HepG2 (cell line): ENCODE data around the gene TRIM69. TPM values are rescaled to one million over a fixed set of nuclear protein-coding genes. Genes with fewer than 3 reads are reported as not detected.

ENCODE experiments used
- ATAC-seq: fragments of 200-7000 bp; cut with Tn5 transposase; 3 replicates; pipeline ENCODE4 v1.9.1; 2020; ENCODE audit warnings: mild to moderate bottlenecking, moderate library complexity
- BruUV-seq: library from RNA; stranded (reverse); fragments of 400-500 nt; replicated peaks from 2 replicates; lab custom pipeline; 2021; lab: Mats Ljungman, UMichigan
- CTCF ChIA-PET: fragments of 300-600 bp; formaldehyde crosslinking; extraction: SDS; loops from one replicate; lab custom pipeline; 2021; ENCODE audit warnings: low total read pairs, inconsistent platforms, low intra/inter-chr PET ratio; lab: Yijun Ruan, JAX
- POLR2A ChIA-PET: fragments of 350-600 bp; sonication (Branson Sonifier 250); formaldehyde crosslinking; loops from one replicate; lab custom pipeline; 2020; ENCODE audit warnings: antibody characterized with exemption, inconsistent platforms; lab: Yijun Ruan, JAX
- DNase-seq: peaks from one replicate; pipeline ENCODE4 v3.0.0-alpha.2; 2015; ENCODE audit warnings: low spot score
- FAIRE-seq: peaks from 3 replicates; lab custom pipeline; 2011; peaks lifted over from hg19 to GRCh38; lab: Jason Lieb, UNC
- H2AFZ ChIP-seq: one replicate; pipeline ENCODE4 v1.6.1; 2011; ENCODE audit warnings: low read length, inconsistent platforms
- H3K27ac ChIP-seq: fragments of 300-600 bp; 3 replicates; pipeline ENCODE4 v1.8.0; 2011; ENCODE audit warnings: mixed run types, mild to moderate bottlenecking, mixed read lengths, low read length, inconsistent platforms; ENCODE audit not compliant: insufficient read depth; ENCODE audit errors: extremely low read length
- H3K27me3 ChIP-seq, 2 experiments: fragments of 200-600 bp in 1 of 2; 2 replicates in 1 of 2; 3 replicates in 1 of 2; pipeline versions ENCODE4 v1.6.0 to v1.8.0; 2011; ENCODE audit warnings: low read length in 2 of 2, mild to moderate bottlenecking in 2 of 2, moderate library complexity in 2 of 2, inconsistent platforms in 1 of 2; ENCODE audit not compliant: insufficient read depth in 2 of 2, control insufficient read depth in 1 of 2
- H3K36me3 ChIP-seq, 2 experiments: fragments of 200-600 bp in 1 of 2; replicated peaks in 1 of 2; 2 replicates in 1 of 2; 3 replicates in 1 of 2; pipeline versions ENCODE4 v1.5.1 to v1.8.0; 2011; ENCODE audit warnings: low read length in 2 of 2, inconsistent platforms in 1 of 2; ENCODE audit not compliant: insufficient read depth in 2 of 2, control insufficient read depth in 1 of 2
- H3K4me1 ChIP-seq: 2 replicates; pipeline ENCODE4 v1.5.1; 2012; ENCODE audit warnings: low read length, inconsistent platforms; ENCODE audit not compliant: insufficient read depth
- H3K4me2 ChIP-seq: 2 replicates; pipeline ENCODE4 v1.6.0; 2011; ENCODE audit warnings: low read depth, low read length, inconsistent platforms
- H3K4me3 ChIP-seq, 3 experiments: fragments of 200-600 bp in 1 of 3; sonication (generic), shearing (Covaris generic) in 1 of 3; replicated peaks in 1 of 3; 2 replicates each; pipeline ENCODE4 v1.5.1; 2011 to 2016; ENCODE audit warnings: low read length in 3 of 3, inconsistent platforms in 2 of 3, low read depth in 2 of 3, mild to moderate bottlenecking in 2 of 3, control low read depth in 1 of 3, mixed read lengths in 1 of 3; ENCODE audit not compliant: insufficient read depth in 1 of 3
- H3K79me2 ChIP-seq: one replicate; pipeline ENCODE4 v1.6.1; 2011; ENCODE audit warnings: low read length, inconsistent platforms; ENCODE audit not compliant: insufficient read depth
- H3K9ac ChIP-seq: 2 replicates; pipeline ENCODE4 v1.6.0; 2011; ENCODE audit warnings: mild to moderate bottlenecking, low read depth, low read length, inconsistent platforms; ENCODE audit not compliant: insufficient read depth
- H3K9me3 ChIP-seq: 2 replicates; pipeline ENCODE4 v1.5.1; 2012; ENCODE audit warnings: mild to moderate bottlenecking, low read length
- H4K20me1 ChIP-seq: 2 replicates; pipeline ENCODE4 v1.6.0; 2011; ENCODE audit warnings: inconsistent platforms, mild to moderate bottlenecking, low read length, moderate library complexity; ENCODE audit not compliant: insufficient read depth
- MAFK ChIP-seq, 2 experiments: IDR thresholded peaks in 1 of 2; conservative IDR thresholded peaks in 1 of 2; 2 replicates each; pipeline ENCODE4 v1.6.1; 2011; ENCODE audit warnings: improper control_type of control experiment in 2 of 2, low read length in 2 of 2
- NCOA1 ChIP-seq: sonication (generic); formaldehyde crosslinking; IDR thresholded peaks from 2 replicates; pipeline ENCODE4 v1.9.0; 2021; ENCODE audit warnings: missing genetic modification reagents
- PCBP1 ChIP-seq: fragments of 200-400 bp; formaldehyde crosslinking; IDR thresholded peaks from 2 replicates; pipeline ENCODE4 v1.6.1; 2017; ENCODE audit warnings: mild to moderate bottlenecking, low read depth, low read length, borderline replicate concordance
- REPIN1 ChIP-seq: sonication (generic); formaldehyde crosslinking; IDR thresholded peaks from 2 replicates; pipeline ENCODE4 v1.8.0; 2022; ENCODE audit warnings: missing genetic modification reagents, low read depth, mild to moderate bottlenecking, borderline replicate concordance
- SMAD9 ChIP-seq: sonication (generic); formaldehyde crosslinking; IDR thresholded peaks from 2 replicates; pipeline ENCODE4 v1.5.1; 2020; ENCODE audit warnings: mild to moderate bottlenecking, missing genetic modification reagents
- STAG1 ChIP-seq: sonication (generic); formaldehyde crosslinking; IDR thresholded peaks from 2 replicates; pipeline ENCODE4 v1.4.0; 2020; ENCODE audit warnings: missing genetic modification reagents
- SYNCRIP ChIP-seq: fragments of 200-400 bp; formaldehyde crosslinking; IDR thresholded peaks from 2 replicates; pipeline ENCODE4 v1.6.1; 2018; ENCODE audit warnings: mild to moderate bottlenecking, low read depth, low read length; ENCODE audit not compliant: insufficient read depth
- TARDBP ChIP-seq: sonication (generic); formaldehyde crosslinking; IDR thresholded peaks from 2 replicates; pipeline ENCODE4 v1.8.0; 2022; ENCODE audit warnings: mild to moderate bottlenecking, missing genetic modification reagents
- THAP11 ChIP-seq: IDR thresholded peaks from 2 replicates; pipeline ENCODE4 v1.6.1; 2016; ENCODE audit warnings: missing biosample characterization, missing genetic modification reagents
- ZNF33A ChIP-seq: sonication (generic); formaldehyde crosslinking; IDR thresholded peaks from 2 replicates; pipeline ENCODE4 v1.5.1; 2020; ENCODE audit warnings: missing genetic modification reagents, mild to moderate bottlenecking, moderate library complexity, borderline replicate concordance
- ZNF530 ChIP-seq: sonication (generic); formaldehyde crosslinking; IDR thresholded peaks from 2 replicates; pipeline ENCODE4 v1.5.0; 2020; ENCODE audit warnings: low read depth, mild to moderate bottlenecking, missing genetic modification reagents
- ZNF609 ChIP-seq: sonication (generic); formaldehyde crosslinking; IDR thresholded peaks from 2 replicates; pipeline ENCODE4 v1.4.0; 2020; ENCODE audit warnings: mild to moderate bottlenecking, missing genetic modification reagents, borderline replicate concordance
- ZNF670 ChIP-seq: sonication (generic); formaldehyde crosslinking; IDR thresholded peaks from 2 replicates; pipeline ENCODE4 v1.8.0; 2022; ENCODE audit warnings: mild to moderate bottlenecking, missing genetic modification reagents, borderline replicate concordance
- ZNF766 ChIP-seq: sonication (generic); formaldehyde crosslinking; IDR thresholded peaks from 2 replicates; pipeline ENCODE4 v1.5.0; 2020; ENCODE audit warnings: missing genetic modification reagents, borderline replicate concordance
- ZNF839 ChIP-seq: sonication (generic); formaldehyde crosslinking; IDR thresholded peaks from 2 replicates; pipeline ENCODE4 v1.4.0; 2020; ENCODE audit warnings: missing genetic modification reagents, mild to moderate bottlenecking, borderline replicate concordance
- WGBS: methylation state at CpG from one replicate; pipeline ENCODE4 v1.1.6; 2017; ENCODE audit warnings: low lambda C conversion rate; 5-methylcytosine and 5-hydroxymethylcytosine counted together
- in situ Hi-C: cut with HindIII; loops from 2 replicates; pipeline ENCODE4 v1.10.0; 2017; ENCODE audit warnings: low pct_unique_long_range_greater_than_20kb; ENCODE audit not compliant: extremely low pct_ligation_motif_present
- intact Hi-C: fragments of 100-400 bp; cut with micrococcal nuclease; formaldehyde crosslinking; loops from one replicate; pipeline ENCODE4 v1.10.0; 2022; ENCODE audit not compliant: unreplicated experiment
- polyA plus RNA-seq, 8 experiments: library from polyadenylated mRNA; depleted of rRNA in 3 of 8; stranded (reverse) in 7 of 8; unstranded in 1 of 8; fragments of >200 nt; fragmentation: Illumina TruSeq in 4 of 8; extraction: Trizol in 4 of 8; gene quantifications; 2 replicates each; pipeline versions ENCODE4 v1.2.1 to v1.2.3, GENCODE V29; 2011 to 2016; ENCODE audit warnings: low read depth in 4 of 8, missing spikeins in 1 of 8, mixed read lengths in 1 of 8; ENCODE audit not compliant: insufficient read depth in 1 of 8
- total RNA-seq, 5 experiments: library from RNA; depleted of rRNA; stranded (reverse); fragments of >200 nt; fragmentation: Illumina TruSeq; extraction: Trizol; gene quantifications; 2 replicates each; pipeline ENCODE4 v1.2.3, GENCODE V29; 2016; ENCODE audit warnings: low read depth in 1 of 5
- TF ChIP-seq, protein P1 (sequence below): sonication (generic); formaldehyde crosslinking; conservative IDR thresholded peaks from 2 replicates; pipeline ENCODE4 v1.4.0; 2020; ENCODE audit warnings: mild to moderate bottlenecking, missing genetic modification reagents, moderate library complexity
- TF ChIP-seq, protein P2 (sequence below): sonication (generic); formaldehyde crosslinking; IDR thresholded peaks from 2 replicates; pipeline ENCODE4 v1.8.0; 2022; ENCODE audit warnings: mild to moderate bottlenecking, missing genetic modification reagents, moderate library complexity

The TRIM69 gene
- total and polyA plus RNA-seq, 2 of the 13 experiments (the other 11 are each of a cell fraction or from before 2014, with no cell fraction given), result 2.6 to 3.2 TPM

DNA sequence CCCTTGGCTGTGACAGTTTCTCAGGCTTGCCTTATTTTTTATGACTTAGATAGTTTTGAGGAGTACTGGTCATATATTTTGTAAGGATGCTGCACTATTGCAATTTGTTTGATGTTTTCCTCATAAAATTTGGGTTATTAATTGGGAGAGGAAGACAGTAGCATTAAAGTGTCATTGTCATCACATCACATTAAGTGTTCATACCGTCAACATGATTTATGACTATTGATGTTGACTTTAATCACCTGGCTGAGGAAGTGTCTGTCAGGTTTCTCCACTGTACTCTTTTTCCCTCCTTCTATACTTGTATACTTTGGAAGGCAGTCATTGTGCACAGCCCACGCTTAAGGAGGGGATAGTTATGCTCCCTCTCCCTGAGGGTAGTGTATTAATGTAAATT, 26.9 kb downstream of the TRIM69 start:
- H3K79me2 ChIP-seq, result no peaks in the 10 kb centered on the region
- no TSS peak for BruUV-seq
- no peak overlapping the region for H3K4me3 ChIP-seq
- FAIRE-seq (no peak), ATAC-seq (no peak), DNase-seq (no peak)
- no peaks in the 10 kb centered on the region for H3K9me3 ChIP-seq
- in situ Hi-C loops (no loop called here), intact Hi-C loops (no loop called here)
- H3K4me1 ChIP-seq, result no peaks in the 10 kb centered on the region
- no peaks in the 10 kb centered on the region; a peak in 1 of 5 replicates for H3K27me3 ChIP-seq
- WGBS, result 35% methylated on average over 2 of the region's 2 CpGs
- POLR2A ChIA-PET, result no interaction called here
- H2AFZ ChIP-seq, result no peak overlapping the region
- no peaks in the 10 kb centered on the region for H3K36me3 ChIP-seq
- H3K4me2 ChIP-seq, result no peak overlapping the region
- H3K9ac ChIP-seq, result no peak overlapping the region
- no peak overlapping the region for H3K27ac ChIP-seq
- CTCF ChIA-PET, result no interaction called here
- no peaks in the 10 kb centered on the region for H4K20me1 ChIP-seq
- TF ChIP-seq ZNF670 (no peak), MAFK (conservative IDR thresholded peaks at IDR 0.05 in 1 of 2, IDR thresholded peaks at IDR 0.05 in 1 of 2; ENCODE audit: low read length in 2 of 2) (no peak), ZNF766 (CRISPR knock-in tag) (no peak), ZNF530 (CRISPR knock-in tag) (no peak), ZNF839 (no peak), REPIN1 (CRISPR knock-in tag) (no peak), NCOA1 (CRISPR knock-in tag) (no peak), PCBP1 (no peak), ZNF609 (CRISPR knock-in tag) (no peak), TARDBP (CRISPR knock-in tag) (no peak), SYNCRIP (no peak), STAG1 (CRISPR knock-in tag) (no peak), ZNF33A (no peak), THAP11 (CRISPR knock-in tag) (no peak), SMAD9 (no peak)
- TF ChIP-seq, protein P1, sequence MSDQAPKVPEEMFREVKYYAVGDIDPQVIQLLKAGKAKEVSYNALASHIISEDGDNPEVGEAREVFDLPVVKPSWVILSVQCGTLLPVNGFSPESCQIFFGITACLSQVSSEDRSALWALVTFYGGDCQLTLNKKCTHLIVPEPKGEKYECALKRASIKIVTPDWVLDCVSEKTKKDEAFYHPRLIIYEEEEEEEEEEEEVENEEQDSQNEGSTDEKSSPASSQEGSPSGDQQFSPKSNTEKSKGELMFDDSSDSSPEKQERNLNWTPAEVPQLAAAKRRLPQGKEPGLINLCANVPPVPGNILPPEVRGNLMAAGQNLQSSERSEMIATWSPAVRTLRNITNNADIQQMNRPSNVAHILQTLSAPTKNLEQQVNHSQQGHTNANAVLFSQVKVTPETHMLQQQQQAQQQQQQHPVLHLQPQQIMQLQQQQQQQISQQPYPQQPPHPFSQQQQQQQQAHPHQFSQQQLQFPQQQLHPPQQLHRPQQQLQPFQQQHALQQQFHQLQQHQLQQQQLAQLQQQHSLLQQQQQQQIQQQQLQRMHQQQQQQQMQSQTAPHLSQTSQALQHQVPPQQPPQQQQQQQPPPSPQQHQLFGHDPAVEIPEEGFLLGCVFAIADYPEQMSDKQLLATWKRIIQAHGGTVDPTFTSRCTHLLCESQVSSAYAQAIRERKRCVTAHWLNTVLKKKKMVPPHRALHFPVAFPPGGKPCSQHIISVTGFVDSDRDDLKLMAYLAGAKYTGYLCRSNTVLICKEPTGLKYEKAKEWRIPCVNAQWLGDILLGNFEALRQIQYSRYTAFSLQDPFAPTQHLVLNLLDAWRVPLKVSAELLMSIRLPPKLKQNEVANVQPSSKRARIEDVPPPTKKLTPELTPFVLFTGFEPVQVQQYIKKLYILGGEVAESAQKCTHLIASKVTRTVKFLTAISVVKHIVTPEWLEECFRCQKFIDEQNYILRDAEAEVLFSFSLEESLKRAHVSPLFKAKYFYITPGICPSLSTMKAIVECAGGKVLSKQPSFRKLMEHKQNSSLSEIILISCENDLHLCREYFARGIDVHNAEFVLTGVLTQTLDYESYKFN, result no peak
- TF ChIP-seq, protein P2, sequence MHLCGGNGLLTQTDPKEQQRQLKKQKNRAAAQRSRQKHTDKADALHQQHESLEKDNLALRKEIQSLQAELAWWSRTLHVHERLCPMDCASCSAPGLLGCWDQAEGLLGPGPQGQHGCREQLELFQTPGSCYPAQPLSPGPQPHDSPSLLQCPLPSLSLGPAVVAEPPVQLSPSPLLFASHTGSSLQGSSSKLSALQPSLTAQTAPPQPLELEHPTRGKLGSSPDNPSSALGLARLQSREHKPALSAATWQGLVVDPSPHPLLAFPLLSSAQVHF, result no peak
